Measurements from ENCODE around the gene NTN5. TPM values are rescaled to one million over a fixed set of nuclear protein-coding genes. Genes with fewer than 3 reads are reported as not detected.
"Not testable (repeated sequence)": the region's sequence is repeated elsewhere in the genome, so short reads cannot be mapped to it uniquely, and the experiment has no call there.

The NTN5 gene
- total RNA-seq, 1 donor from 2014 or later: 0.14 TPM

- ATAC-seq (no peak), DNase-seq (ENCODE audit: missing footprints) (no peak)
- intact Hi-C loops (cut with DNase I): loop anchor here (5.0 kb wide), 2 partner anchors 76 to 341 kb away; no protein-coding TSS in a partner anchor
Observed at GRCh38 chr19:48635966-48636858, 36.6 kb downstream of the NTN5 start.

DNA sequence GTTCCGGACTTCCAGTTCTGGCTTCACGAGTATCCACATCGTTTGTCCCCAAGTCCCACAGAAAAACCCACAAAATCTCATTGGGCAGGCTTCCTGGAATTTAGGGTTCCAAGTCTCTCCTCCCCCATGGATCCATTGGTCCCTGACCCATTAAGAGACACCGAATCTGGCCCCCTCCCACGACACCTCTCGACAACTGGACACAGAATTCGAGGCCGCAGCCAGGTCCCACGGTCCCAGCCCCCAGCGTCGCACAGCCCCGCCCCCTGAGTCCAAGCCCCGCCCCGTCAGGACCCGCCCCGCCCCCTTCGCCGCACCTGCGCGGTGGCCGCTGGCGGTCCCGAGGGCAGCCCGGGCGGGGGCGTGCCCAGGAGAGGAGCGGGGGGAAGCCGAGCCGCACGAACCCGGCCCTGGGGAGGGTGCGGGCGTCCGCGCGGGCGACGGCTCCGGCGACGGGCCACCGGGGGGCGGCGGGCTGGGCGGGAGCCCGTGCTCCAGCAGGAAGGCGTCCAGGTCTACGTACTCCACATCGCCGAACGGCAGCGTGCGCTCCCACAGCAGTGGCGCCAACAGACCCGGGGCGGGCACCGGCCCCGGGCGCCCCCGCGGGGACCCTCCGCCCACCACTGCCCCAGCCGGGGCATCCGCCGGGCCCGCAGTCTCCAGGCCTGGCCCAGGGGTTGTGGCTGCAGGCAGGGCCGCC is 37.4 kb downstream of the NTN5 start:
- intact Hi-C loops (cut with DNase I): loop anchor here (5.0 kb wide), 2 partner anchors 77 to 342 kb away; no protein-coding TSS in a partner anchor
- DNase-seq (ENCODE audit: missing footprints): peak; percentile 86
- peak; percentile 46 for ATAC-seq

GRCh38 chr19:48634424-48635262 is 38.2 kb downstream of the NTN5 start:
- ATAC-seq (peak; percentile 53), DNase-seq (ENCODE audit: missing footprints) (peak; percentile 97)
- intact Hi-C loops (cut with DNase I): loop anchor here (5.0 kb wide), 2 partner anchors 78 to 343 kb away; no protein-coding TSS in a partner anchor

DNA sequence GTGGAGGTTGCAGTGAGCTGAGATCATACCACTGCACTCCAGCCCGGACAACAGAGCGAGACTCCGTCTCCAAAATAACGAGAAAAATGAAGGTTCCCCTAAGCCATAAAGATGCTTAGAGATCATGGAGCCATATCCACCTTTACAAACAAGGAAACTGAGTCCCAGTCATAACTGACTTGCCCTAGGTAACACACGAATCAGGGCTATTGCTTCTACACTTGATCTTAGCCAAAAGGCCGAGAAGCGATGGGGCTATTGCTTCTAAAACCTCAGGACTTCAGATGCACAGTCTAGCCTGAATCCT is 38.8 kb downstream of the NTN5 start:
- DNase-seq (ENCODE audit: missing footprints) (no peak), ATAC-seq (no peak)
- intact Hi-C loops (cut with DNase I): no loop called here

DNA sequence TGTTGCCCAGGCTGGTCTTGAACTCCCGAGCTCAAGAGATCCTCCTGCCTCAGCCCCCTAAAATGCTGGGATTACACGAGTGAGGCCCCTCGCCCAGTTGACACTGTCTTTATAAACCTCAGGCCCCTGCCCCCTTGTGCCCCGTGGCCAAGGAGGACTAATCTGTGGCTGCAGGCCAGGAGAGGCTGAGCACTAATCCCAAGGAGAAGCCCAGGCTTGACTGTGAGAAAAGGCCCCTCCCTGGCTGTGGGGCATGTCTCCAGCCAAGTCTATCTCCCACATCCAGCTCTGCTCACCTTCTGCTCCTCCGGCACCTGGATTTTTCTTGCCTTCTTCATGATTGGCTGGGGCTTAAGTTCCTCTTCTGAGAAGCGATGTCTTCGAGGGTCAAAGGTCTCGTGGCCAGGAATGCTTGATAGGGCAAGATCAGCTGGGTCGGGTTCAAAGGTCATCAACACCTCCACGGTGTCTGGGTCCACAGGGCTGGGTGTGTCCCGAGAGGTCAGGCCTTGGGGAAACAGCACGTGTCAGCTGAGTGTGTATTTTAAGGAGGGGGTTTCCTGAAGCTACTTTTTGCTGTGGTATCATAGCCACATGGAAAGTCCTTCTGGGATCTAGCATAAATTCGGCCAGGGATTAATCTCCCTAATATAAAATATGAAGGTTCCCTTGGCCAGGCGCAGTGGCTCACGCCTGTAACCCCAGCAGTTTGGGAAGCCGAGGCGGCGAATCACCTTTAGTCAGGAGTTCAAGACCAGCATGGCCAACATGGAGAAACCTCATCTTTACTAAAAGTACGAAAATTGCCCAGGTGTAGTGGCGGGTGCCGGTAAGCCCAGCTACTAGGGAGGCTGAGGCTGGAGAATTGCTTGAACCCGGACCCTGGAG is 39.4 kb downstream of the NTN5 start:
- no peak for ATAC-seq
- peak; percentile 55 for DNase-seq (ENCODE audit: missing footprints)
- intact Hi-C loops (cut with DNase I): no loop called here

GRCh38 chr19:48632692-48633147 is 40.1 kb downstream of the NTN5 start:
- no peak for DNase-seq (ENCODE audit: missing footprints)
- intact Hi-C loops (cut with DNase I): no loop called here
- no peak for ATAC-seq

DNA sequence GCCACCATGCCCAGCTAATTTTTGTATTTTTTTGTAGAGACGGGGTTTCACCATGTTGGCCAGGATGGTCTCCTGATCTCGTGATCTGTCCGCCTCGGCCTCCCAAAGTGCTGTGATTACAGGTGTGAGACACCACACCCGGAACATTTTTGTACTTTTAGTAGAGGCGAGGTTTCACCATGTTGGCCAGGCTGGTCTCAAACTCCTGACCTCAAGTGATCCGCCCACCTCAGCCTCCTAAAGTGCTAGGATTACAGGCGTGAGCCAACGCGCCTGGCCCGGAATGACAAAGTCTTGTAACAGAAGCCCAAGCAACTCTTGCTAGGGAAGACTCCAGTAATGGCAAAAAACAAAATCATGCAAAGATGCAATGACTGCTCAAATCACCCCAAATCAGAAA is 40.5 kb downstream of the NTN5 start:
- intact Hi-C loops (cut with DNase I); ATAC-seq; DNase-seq (ENCODE audit: missing footprints): not testable (repeated sequence)

- no peak for DNase-seq (ENCODE audit: missing footprints)
- no peak for ATAC-seq
- intact Hi-C loops (cut with DNase I): no loop called here
Observed at GRCh38 chr19:48631225-48631624, 41.6 kb downstream of the NTN5 start.

DNA sequence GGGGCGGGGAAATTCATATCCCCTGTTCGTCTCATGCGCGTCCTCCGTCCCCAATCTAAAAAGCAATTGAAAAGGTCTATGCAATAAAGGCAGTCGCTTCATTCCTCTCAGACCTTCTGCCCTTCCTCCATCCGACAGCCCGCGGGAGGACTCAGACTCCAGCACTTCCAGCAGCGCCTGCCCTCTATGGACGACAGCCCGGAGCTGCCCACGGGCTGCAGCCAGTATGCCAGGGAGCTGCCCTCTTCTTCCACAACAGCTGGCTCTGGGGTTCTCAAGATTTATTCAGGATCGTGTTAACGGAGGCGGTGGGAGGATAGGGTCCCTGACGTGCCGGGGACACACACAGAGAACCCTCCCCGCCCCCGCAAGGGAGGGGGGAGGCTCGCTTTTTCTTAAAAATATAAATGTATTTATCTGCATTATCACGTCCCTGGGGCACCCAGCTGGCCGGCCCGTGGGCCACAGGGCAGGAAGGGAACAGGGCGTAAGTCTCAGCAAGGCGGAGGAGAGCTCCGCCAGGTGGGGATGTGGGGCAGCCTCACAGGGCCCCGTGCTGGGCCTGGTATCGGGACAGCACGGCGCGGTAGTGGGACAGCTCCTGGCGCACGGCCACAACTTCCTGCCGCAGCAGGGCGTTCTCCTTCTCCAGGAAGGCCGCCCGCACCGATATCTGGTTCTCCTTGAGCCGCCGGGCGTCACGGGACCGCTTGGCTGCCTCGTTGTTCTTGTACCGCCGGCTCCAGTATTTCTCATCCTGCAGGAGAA is 42.3 kb downstream of the NTN5 start:
- peak; percentile 2 for ATAC-seq
- peak; percentile 90 for DNase-seq (ENCODE audit: missing footprints)
- intact Hi-C loops (cut with DNase I): no loop called here

DNA sequence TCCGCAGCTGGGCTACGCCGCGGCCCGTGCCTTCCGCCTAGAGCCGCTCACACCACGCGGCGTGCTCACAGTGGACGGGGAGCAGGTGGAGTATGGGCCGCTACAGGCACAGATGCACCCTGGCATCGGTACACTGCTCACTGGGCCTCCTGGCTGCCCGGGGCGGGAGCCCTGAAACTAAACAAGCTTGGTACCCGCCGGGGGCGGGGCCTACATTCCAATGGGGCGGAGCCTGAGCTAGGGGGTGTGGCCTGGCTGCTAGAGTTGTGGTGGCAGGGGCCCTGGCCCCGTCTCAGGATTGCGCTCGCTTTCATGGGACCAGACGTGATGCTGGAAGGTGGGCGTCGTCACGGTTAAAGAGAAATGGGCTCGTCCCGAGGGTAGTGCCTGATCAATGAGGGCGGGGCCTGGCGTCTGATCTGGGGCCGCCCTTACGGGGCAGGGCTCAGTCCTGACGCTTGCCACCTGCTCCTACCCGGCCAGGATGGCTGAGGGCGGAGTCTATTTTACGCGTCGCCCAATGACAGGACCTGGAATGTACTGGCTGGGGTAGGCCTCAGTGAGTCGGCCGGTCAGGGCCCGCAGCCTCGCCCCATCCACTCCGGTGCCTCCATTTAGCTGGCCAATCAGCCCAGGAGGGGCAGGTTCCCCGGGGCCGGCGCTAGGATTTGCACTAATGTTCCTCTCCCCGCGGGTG is 43.1 kb downstream of the NTN5 start:
- intact Hi-C loops (cut with DNase I): no loop called here
- DNase-seq (ENCODE audit: missing footprints) (peak; percentile 81), ATAC-seq (peak; percentile 21)

DNA sequence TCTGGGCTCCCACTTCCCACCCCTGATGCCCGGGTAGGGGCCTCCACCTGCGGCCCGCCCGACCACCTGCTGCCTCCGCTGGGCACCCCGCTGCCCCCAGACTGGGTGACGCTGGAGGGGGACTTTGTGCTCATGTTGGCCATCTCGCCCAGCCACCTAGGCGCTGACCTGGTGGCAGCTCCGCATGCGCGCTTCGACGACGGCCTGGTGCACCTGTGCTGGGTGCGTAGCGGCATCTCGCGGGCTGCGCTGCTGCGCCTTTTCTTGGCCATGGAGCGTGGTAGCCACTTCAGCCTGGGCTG is 43.6 kb downstream of the NTN5 start:
- ATAC-seq: no peak
- DNase-seq (ENCODE audit: missing footprints): no peak
- intact Hi-C loops (cut with DNase I): no loop called here

DNA sequence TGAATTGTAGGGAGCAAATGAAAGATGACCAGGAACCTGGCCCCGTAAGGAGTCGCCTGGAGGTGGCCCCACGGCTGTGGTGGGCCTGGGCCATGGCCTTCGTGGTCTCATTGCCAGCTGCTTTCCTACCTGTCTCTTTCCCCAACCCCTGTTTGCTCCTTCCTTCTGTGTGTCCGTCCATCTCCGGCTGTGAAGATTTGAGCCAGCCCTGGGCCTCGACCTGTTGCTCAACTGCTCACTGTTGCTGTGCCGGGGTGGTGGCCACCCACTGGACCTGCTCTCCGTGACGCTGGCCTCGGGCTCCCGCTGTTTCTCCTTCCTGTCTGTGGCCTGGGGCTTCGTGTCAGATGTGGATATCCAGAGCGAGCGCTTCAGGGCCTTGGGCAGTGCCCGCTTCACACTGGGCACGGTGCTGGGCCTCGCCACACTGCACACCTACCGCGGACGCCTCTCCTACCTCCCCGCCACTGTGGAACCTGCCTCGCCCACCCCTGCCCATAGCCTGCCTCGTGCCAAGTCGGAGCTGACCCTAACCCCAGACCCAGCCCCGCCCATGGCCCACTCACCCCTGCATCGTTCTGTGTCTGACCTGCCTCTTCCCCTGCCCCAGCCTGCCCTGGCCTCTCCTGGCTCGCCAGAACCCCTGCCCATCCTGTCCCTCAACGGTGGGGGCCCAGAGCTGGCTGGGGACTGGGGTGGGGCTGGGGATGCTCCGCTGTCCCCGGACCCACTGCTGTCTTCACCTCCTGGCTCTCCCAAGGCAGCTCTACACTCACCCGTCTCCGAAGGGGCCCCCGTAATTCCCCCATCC is 44.1 kb downstream of the NTN5 start:
- DNase-seq (ENCODE audit: missing footprints) (peak; percentile 66), ATAC-seq (no peak)
- intact Hi-C loops (cut with DNase I): no loop called here

DNA sequence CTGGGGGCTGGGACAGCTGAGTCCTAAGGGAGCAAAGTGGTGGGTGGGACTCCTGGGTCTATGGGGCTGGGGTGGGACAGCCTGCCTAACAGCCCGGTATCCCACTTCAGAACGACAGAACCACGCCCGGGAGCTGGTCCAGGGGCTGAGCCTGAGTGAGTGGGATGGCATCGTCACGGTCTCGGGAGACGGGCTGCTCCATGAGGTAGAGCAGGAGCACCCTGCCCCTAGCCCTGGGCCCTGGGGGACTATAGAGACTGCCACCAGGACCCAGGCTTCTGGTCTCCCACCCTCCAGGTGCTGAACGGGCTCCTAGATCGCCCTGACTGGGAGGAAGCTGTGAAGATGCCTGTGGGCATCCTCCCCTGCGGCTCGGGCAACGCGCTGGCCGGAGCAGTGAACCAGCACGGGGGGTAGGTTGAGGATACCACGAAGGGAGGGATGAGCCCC is 44.9 kb downstream of the NTN5 start:
- peak; percentile 60 for DNase-seq (ENCODE audit: missing footprints)
- intact Hi-C loops (cut with DNase I): no loop called here
- ATAC-seq: no peak

DNA sequence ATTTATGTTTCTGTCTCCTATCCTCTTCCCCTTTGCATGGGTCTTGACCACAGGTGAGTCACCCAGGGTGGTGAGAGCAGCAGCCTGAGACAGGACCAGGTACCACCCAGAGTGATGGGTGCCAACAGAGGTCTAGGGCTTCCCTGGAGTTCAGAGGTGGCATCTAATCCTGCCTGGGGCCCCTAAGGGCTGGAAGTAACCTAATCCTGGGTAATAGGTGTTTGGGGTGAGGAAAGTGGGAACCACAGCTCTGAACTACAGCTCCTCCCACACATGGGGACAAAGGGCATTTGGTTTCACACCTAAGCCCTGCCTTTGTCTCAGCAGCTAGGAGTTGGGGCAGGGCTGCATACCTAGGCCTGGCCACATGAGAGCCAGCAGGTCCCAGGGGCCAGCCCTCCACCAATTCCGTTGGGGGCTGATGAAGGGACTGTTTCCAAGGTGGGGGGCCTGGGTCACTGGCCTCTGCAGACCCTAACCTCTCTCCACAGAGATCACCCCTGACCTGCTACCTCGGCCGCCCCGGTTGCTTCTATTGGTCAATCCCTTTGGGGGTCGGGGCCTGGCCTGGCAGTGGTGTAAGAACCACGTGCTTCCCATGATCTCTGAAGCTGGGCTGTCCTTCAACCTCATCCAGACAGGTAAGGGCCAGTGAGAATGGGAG is 45.5 kb downstream of the NTN5 start:
- DNase-seq (ENCODE audit: missing footprints): peak; percentile 55
- no peak for ATAC-seq
- intact Hi-C loops (cut with DNase I): no loop called here

- intact Hi-C loops (cut with DNase I): no loop called here
- ATAC-seq: no peak
- DNase-seq (ENCODE audit: missing footprints): peak; percentile 64
Observed at GRCh38 chr19:48625891-48626327, 46.9 kb downstream of the NTN5 start.

Data from Right ventricle myocardium inferior (tissue), 1 donor.